ENCODE measurements around the gene GMPPB.
"Not testable (repeated sequence)": the region's sequence is repeated elsewhere in the genome, so short reads cannot be mapped to it uniquely, and the experiment has no call there.

The GMPPB gene

DNA sequence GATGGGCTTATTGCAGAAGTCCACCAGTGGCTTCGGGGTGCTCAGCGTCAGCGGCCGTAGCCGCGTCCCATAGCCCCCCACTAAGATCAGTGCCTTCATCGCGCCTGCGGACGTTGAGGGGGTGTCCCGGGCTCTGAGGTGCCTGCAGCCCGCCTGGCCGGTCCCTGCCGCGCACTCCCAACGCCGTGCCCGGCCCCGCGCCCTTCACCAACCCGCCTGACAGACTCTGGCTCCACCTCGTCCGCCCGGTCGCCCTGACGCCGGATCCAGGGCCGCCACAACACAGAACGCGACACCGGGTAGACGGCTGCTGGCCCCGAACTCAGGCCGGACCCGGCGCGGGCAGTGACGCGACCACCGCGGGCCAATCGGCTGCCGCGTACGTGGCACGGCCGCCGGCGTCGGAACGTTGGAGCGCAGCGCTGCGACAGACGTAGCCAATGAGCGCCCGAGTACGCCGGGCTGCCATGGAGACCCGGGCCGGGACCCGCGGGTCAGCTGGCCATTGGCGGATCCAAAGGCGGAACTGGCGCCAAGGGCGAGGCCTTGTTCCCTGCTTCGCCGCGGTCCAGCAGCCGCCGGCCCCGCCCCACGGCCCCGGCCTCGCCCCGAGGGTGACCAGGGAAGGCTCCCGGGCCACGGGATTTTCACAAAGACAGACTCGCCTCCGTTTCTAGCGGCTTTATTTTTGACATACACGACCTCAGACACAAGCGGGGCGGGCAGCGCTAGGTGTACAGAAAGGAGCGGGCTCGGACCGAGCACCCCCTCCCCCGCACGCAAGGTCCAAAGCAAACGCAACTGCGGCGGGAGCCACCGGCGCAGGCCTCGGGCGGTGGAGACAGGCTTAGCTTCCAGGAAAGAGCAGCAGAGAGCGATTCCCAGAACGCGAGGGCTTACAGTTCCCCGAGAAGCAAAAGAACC is at the start of gene GMPPB:
GMPPB (minus strand) TSS at position 324 of the 924 bp plus-strand sequence; CDS start at position 99, 225 bp downstream.
- DNase-seq (ENCODE audit: low read depth in 2 of 2): peak; percentile 71 to 78

DNA sequence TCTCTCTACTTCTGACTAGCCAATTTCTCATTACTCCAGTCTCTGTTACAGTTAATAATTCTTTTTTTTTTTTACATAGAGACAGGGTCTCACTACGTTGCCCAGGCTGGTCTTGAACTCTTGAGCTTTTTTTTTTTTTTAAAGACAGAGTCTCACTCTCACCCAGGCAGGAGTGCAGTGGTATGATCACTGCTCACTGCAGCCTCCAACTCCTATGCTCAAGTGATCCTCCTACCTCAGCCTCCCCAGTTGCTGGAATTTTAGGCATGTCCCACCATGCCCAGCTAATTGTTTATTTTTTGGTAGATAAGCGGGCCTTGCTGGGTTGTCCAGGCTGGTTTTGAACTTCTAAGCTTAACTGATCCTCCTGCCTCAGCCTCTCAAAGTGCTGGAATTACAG is 49.0 kb upstream of the GMPPB start:
- no peak for DNase-seq (ENCODE audit: low read depth in 2 of 2)

DNA sequence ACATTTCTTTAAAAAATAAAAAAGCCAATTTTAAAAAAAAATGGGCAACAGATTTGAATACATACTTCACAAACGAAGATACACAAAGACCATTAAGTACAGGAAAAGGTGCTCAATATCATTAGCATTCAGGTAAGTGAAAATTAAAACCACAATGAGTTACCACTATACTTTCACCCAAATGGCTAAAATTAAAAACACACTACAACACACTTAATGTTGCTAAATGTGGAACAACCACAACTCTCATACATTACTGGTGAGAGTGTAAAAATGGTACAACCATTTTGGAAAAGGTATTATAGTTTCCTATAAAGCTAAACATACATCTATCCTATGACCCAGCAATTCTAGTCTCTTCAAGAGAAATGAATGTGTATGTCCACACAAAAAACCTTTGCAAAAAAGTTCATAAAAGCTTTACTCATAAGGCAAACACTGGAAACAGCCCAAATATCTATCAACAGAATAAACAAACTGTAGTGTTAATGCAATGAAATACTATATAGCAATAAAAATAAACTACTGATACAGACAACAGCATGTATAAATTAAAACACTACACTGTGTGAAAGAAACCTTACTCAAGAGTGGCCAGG is 47.7 kb upstream of the GMPPB start:
- DNase-seq (ENCODE audit: low read depth in 2 of 2): no peak

DNA sequence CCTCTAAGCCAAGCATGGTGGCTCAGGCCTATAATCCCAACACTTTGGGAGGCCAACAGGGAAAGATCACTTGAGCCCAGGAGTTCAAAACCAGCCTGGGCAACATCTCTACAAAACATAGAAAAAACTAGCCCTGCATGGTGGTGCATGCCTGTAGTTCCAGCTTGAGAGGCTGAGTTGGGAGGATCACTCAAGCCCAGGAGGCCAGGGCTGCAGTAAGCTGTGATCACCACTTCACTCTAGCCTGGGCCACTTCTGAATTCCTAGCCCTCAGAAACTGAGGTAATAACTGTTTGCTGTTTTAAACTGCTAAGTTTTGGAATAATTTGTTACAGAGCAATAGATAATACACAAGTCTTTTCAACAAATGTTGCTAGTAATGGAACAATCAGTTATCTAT is 46.2 kb upstream of the GMPPB start:
- no peak for DNase-seq (ENCODE audit: low read depth in 2 of 2)

DNA sequence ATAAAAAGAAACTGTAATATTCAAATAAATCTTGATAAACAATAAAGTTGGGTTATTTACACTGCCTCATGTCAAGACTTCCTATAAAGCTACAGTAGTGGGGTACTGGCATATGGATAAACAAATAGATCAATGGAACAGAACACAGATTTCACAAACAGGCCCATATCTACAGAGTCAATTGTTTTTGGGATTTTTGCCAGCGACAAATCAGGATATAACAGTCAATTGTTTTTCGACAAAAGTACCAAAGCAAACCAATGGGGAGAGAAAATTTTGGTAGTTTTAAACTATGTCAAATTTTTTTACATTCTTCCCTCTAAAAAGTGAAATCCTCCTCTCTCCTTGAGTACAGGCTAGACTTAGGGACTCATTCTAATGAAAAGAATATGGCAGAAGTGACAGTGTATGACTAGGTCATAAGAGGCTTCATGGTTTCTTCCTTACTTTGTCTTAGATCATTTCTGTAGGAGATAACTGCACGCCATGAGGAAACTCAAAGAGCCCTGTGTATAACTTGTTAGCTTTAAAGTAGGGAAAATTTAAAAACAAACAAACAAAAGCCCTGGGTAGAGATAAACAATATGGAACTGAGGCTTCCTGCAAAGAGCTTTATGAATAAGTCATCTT is 45.6 kb upstream of the GMPPB start:
- no peak for DNase-seq (ENCODE audit: low read depth in 2 of 2)

DNA sequence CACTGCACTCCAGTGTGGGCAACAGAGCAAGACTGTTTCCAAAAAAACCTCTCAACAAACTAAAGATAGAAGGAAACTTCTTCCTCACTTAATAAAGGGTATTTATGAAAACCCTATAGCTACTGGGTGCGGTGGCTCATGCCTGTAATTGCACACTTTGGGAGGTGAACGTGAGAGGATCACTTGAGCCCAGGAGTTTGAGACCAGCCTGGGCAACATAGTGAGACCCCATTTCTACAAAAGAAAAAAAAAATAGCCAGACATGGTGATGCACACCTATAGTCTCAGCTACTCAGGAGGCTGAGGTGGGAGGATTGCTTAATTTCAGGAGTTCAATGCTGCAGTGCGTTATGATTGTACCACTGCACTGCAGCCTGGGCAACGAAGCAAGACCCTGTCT is 40.2 kb upstream of the GMPPB start:
- DNase-seq (ENCODE audit: low read depth in 2 of 2): no peak

DNA sequence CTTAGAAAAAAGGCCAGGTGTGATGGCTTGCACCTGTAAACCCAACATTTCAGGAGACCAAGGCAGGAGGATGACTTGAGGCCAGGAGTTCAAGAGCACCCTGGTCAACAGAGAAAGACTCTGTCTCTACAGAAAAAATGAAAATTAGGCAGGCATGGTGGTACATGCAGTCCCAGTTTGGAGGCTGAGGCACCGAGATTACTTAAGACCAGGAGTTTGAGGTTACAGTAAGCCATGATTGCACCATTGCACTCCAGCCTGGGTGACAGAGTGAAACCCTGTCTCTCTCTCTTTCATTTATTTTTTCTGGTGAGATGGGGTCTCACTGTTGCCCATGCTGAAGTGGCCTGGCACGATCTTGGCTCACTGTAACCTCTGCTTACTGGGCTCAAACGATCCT is 37.9 kb upstream of the GMPPB start:
- no peak for DNase-seq (ENCODE audit: low read depth in 2 of 2)

DNA sequence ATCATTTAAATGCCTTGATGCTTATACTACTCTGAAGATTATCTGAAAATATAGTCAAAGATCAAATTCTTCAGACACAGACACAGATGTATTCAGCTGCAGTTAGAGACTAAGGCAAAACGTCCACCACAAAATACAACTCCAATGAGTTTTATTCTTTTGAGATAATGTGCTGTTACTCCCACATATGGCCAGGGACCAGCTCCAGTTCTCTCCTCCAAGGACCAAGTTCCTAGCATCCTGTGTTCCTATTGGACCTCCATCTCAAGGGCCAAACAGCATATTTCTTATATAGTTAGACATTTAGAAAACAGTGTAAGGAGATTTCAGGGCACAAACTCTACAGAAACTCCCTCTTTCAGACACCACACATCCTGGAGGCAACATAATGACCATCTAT is 35.5 kb upstream of the GMPPB start:
- DNase-seq (ENCODE audit: low read depth in 2 of 2): no peak

DNA sequence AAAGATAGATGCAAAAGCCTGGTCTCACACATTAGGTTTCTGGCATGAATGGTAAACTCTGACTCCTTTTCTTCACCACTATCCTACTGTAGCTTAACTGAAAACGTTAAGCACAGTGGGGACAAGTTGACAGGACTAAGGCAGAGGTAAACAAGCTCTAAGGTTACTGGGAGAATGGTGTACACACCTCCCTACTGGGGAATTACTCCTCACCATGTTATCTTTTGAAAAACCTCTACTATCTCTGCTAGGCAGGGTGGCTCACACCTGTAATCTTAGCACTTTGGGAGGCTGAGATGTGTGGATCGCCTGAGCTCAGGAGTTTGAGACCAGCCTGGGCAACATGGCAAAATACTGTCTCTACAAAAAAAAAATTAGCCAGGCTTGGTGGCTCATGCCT is 33.4 kb upstream of the GMPPB start:
- DNase-seq (ENCODE audit: low read depth in 2 of 2): no peak

DNA sequence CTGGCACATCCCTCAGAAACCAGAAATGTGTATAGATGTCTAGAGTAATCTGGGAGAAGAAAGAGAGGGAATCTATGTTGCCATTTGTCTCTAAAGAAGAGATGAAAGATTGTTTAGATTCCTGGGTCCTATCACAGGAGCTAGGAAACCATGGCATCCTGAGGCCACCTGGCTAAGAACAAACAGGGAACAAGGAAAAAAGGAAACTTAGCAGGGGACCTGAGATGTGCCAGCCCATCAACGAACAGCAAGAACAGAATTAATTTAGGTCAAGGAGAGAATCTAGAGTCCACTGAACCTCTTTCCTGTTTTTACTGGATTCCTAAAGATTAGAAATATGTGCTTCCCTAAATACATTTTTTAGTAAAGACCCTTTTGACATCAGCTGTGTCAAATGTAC is 32.3 kb upstream of the GMPPB start:
- DNase-seq (ENCODE audit: low read depth in 2 of 2): no peak

DNA sequence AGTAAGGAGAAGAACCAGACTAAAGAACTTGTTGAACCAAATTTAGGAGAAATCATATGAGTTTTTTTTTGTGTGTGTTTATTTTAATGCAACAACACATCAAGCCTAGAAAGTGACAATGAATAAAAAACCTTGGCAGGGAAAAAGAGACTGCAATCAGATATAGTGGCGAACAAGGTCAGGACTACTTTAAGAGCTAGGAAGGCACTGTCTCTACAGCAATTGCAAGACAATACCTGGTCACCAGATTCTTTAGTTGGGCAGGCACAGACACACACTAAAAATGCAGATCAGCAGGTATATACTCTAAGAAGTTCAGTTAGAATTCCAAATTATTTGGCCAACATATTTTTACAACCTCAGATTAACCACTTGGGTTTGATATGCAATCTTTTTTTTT is 30.8 kb upstream of the GMPPB start:
- DNase-seq (ENCODE audit: low read depth in 2 of 2): no peak

DNA sequence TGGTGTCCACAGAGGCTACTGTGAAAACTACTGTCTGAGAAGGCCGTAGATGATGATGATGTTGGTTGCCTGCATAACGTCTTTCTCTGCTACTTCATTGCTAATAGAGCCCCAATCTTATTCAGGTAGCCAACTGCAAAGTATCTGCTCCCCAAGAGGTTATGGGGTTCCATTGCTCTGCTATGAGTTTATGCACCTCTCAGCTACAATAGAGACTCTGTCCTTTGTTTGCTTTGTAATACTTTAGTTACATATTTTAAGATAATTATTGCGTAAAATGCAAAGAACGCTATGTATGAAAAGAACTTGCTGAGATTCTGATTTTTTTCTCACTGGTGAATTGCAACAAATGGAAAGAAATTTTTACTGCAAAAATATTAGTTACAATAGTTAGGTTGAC is 27.8 kb upstream of the GMPPB start:
- DNase-seq (ENCODE audit: low read depth in 2 of 2): no peak

DNA sequence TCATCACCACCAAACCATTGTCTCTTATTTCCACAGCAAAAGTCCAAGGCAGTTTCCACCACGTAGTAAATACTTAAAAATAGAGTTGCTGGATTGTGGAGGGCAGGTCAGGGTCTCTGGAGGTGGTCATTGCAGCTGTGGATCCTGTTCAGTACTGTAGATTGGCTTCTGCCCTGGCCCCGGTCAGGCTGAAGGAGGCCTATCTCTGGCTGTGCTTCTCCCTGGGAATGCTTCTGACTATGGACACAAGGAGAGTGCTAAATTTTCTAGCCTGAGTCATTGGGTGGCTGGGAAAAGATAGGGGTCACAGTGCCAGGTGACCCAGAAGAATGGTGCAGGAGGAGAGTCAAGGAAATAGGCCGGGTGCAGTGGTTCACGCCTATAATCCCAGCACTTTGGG is 26.3 kb upstream of the GMPPB start:
- DNase-seq (ENCODE audit: low read depth in 2 of 2): no peak

DNA sequence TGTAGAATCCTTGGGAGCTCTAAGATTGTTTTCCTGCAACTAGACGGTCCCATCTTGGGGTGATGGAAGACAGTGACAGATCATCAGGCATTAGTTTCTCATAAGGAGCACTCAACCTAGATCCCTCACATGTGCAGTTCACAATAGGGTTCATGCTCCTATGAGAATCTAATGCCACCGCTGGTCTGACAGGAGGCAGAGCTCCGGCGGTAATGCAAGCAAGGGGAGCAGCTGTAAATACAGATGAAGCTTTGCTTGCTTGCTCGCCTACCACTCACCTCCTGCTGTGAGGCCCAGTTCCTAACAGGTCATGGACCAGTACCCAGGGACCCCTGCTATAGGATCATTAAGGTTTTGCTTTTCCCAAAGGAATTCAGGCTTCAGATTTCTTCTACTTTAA is 25.1 kb upstream of the GMPPB start:
- not testable (repeated sequence) for DNase-seq (ENCODE audit: low read depth in 2 of 2)

DNA sequence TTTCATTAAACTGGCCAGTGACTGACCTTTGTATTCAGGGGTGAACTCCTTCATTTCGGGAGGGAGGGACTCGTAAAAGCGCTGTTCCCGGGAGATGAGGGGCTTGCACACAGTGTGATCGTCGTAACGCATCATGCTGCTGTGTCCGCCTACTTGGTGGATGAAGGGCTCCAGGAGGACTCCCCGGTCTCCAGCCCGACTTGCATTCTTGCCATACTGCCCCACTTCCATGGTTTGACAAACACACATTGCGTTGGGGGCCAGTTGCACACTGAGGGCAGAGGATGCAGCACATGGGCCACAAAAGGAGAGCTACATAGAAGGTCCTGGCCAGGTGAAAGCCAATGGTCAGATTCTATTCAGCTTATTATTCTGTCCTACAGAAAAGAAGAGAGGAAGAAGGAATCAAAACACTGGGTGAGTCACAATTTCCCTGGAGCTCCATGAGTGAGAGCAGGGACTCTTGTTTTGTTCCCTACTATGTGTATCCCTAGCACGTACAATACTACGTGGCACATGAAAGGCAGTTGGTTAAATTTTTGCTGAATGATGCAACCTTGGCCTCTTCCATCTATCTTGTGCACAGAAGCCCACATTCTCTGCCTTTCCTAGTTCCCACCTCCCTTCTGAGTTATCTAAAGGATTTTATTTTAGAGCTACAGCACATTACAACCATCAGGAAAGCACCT is 24.2 kb upstream of the GMPPB start:
- no peak for DNase-seq (ENCODE audit: low read depth in 2 of 2)

DNA sequence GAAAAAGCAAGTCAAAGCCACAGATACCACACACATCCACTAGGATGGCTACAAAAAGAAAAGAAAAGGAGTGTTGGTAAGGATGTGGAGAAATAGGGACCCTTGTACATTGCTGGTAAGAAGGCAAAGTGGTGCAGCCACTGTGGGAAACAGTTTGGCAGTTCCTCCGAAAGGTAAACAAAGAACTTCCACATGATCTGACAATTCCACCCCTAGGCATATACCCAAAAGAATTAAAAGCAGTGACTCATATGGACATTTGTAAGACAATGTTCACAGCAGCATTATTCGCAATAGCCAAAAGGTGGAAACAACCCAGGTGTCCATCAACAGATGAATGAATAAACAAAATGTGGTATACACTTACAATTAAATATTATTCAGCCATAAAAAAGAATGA is 22.2 kb upstream of the GMPPB start:
- no peak for DNase-seq (ENCODE audit: low read depth in 2 of 2)

DNA sequence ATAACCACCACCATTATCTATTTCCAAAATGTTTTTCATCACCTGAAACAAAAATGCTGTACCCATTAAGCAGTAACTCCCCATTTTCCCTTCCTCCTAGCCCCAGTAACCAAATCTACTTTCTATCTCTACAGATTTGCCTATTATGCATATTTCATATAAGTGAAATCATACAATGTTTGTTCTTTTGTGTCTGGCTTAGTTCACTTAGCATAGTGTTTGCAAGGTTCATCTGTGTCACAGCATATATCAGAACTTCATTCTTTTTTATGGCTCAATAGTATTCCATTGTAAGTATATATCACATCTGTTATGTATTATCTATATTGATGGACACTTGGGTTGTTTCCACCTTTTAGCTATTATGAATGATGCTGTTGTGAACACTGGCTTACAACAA is 16.7 kb upstream of the GMPPB start:
- no peak for DNase-seq (ENCODE audit: low read depth in 2 of 2)

DNA sequence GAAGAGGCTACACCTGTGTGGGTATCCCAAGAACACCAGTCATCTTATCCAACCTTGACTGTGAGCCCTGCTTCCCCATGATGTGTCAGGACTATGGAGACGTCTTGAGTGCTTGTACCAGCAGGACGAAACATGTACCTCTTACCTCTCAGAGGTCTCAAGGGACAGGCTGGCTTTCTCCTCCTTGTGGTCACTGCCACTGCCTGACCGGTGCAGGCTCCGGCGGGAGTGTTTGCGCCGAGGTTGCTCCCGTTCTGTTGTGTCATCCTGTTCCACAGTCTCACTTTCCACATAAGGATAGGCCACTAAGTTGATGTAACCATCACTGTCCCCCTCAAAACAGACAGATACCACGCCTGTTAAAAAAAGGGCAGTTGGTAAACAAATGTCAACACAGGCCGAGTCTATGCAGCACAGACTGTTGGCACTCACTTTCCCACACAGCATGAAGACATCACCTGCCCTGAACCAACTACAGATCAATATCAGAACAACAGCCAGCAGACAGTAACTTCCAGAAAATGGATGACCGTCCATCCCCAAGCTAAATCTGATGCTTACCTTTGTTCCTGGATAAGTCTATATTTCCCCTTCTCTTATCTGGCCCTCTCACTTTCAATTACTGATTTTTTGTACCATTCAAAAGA is 14.4 kb upstream of the GMPPB start:
- DNase-seq (ENCODE audit: low read depth in 2 of 2): no peak

DNA sequence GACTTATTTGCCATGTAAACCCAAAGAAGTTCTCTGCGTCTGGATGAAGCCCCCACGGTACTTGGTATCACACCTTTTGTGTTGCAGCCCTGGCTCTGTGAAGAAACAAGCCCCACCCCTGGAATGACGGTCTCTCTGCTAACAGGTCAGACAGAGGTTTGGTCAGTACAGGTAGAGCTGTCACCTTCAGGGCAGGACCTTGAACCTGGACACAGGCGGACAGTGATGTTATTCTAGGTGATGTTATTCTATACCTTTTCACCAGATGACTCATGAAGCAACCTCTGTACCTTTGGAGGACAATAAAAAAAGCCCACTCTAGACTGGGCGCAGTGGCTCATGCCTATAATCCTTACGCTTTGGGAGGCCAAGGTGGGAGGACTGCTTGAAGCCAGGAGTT is 11.0 kb upstream of the GMPPB start:
- DNase-seq (ENCODE audit: low read depth in 2 of 2): no peak

DNA sequence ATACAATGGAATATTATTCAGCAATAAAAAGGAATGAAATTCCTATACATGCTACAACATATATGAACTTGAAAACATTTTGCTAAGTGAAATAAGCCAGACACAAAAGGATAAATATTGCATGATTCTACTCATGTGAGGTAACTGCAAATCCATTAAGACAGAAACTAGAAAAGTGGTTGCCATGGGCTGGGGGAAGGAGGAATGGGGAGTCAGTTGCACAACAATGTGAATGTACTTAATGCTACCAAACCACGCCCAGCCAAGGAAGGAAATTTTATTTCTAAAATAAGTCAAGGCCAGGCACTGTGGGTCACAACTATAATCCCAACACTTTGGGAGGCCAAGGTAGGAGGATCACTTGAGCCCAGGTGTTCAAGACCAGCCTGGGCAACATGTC is 9.8 kb upstream of the GMPPB start:
- DNase-seq (ENCODE audit: low read depth in 2 of 2): no peak

DNA sequence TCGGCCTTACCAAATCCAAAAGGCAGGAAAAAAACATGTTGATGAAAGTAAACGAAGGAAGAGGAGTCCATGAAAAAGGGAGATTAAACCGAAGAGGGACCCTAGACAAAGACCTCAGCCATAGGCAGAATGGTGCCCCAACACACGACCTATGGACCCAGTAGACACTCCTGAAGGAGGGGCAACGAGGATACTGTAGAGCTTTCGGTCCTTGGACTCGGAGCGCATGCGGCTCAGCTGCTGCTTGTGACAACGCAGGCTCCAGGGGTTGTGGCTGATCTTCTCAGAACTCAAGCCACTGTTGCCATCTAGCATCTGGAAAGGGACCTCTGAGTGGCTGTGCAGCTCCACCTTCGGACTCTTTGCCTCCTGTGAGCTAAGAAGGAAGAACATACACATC is 8.8 kb upstream of the GMPPB start:
- DNase-seq (ENCODE audit: low read depth in 2 of 2): no peak

Measured in stimulated activated CD4-positive, alpha-beta T cell treated with anti-CD3 and anti-CD28 coated beads, Interleukin-1b, Interleukin-23, amount 100 ng/mL, for 1 hour (primary cell).